Adrenal gland (tissue), 12 donors: Measurements from ENCODE around the gene IFNL3. TPM values are rescaled to one million over a fixed set of nuclear protein-coding genes. Genes with fewer than 3 reads are reported as not detected.
"Not testable (repeated sequence)": the region's sequence is repeated elsewhere in the genome, so short reads cannot be mapped to it uniquely, and the experiment has no call there.

ENCODE experiments used
- DNase-seq, 7 donors: peaks; one replicate each; pipeline ENCODE4 v3.0.0-alpha.2; 2019 to 2020
- H3K27ac ChIP-seq, 5 donors: fragments of 200-600 bp; sonication (generic) in 4 of 5; 1 replicate in 3 of 5; 2 replicates in 2 of 5; pipeline versions ENCODE4 v1.5.1 to v1.8.0; 2016 to 2020; ENCODE audit warnings: mild to moderate bottlenecking in 1 of 5
- H3K27me3 ChIP-seq: fragments of 200-600 bp; 2 replicates; pipeline ENCODE4 v1.8.0; 2021
- H3K36me3 ChIP-seq, 2 donors: fragments of 200-600 bp; replicated peaks in 1 of 2; 1 replicate in 1 of 2; 2 replicates in 1 of 2; pipeline versions ENCODE4 v1.5.1 to v1.8.0; 2018 to 2022
- H3K4me1 ChIP-seq, 2 donors: fragments of 200-600 bp; replicated peaks in 1 of 2; 1 replicate in 1 of 2; 2 replicates in 1 of 2; pipeline versions ENCODE4 v1.5.1 to v1.8.0; 2018 to 2021
- H3K4me3 ChIP-seq, 4 donors: fragments of 200-600 bp; sonication (generic) in 3 of 4; one replicate each; pipeline ENCODE4 v1.5.1; 2016 to 2018
- H3K9me3 ChIP-seq, 3 donors: fragments of 200-600 bp; sonication (generic) in 1 of 3; replicated peaks in 1 of 3; 1 replicate in 2 of 3; 2 replicates in 1 of 3; pipeline versions ENCODE4 v1.5.1 to v1.8.0; 2016 to 2021
- CTCF ChIP-seq, 6 experiments: fragments of 450-650 bp in 4 of 6; fragments of 200-600 bp in 2 of 6; sonication (generic) in 1 of 6; IDR thresholded peaks; 1 replicate in 5 of 6; 2 replicates in 1 of 6; pipeline versions ENCODE4 v1.5.1 to v1.8.0; 2016 to 2021; ENCODE audit warnings: antibody characterized with exemption in 6 of 6, mild to moderate bottlenecking in 2 of 6, moderate library complexity in 1 of 6
- POLR2A ChIP-seq, 2 donors: fragments of 450-650 bp; IDR thresholded peaks; one replicate each; pipeline ENCODE4 v1.6.1; 2017; ENCODE audit warnings: antibody characterized with exemption in 2 of 2, mild to moderate bottlenecking in 2 of 2, moderate library complexity in 1 of 2
- WGBS, 4 donors: extraction: QIAGEN DNeasy Blood & Tissue Kit in 2 of 4; methylation state at CpG; one replicate each; pipeline versions ENCODE4 v1.1.5 to v1.1.7; 2013 to 2017; 5-methylcytosine and 5-hydroxymethylcytosine counted together
- intact Hi-C, 2 donors: fragments of 100-400 bp; cut with DNase I; formaldehyde crosslinking; loops; one replicate each; pipeline versions ENCODE4 v1.14.1 to v1.15.0; 2022 to 2023
- polyA plus RNA-seq, 3 donors: library from polyadenylated mRNA; stranded (reverse); fragments of 200-250 nt in 2 of 3; fragments of 350-450 nt in 1 of 3; fragmentation: Illumina TruSeq in 1 of 3; extraction: RNeasy Lipid Tissue Mini Kit (QIAGEN cat#74804) in 1 of 3; gene quantifications; one replicate each; pipeline ENCODE4 v1.2.3, GENCODE V29; 2013 to 2014
- total RNA-seq, 9 donors: library from RNA; depleted of rRNA in 4 of 9; stranded (reverse); fragments of >200 nt in 4 of 9; fragments of 120-200 nt in 1 of 9; fragmentation: NEBNext Ultra II Directional in 1 of 9; extraction: Animal tissue kit (Norgen Biotek cat#: 25700) in 1 of 9; gene quantifications; one replicate each; pipeline versions ENCODE4 v1.1.0 to v1.2.4, GENCODE V29; 2013 to 2023
- donor health status: healthy with polysubstance abuse.
- donor health status: Bipolar disorder and iron deficiency.
- donor health status: DM: yes; HTN: yes; CAD: no.
- donor health status: DM: no; HTN: no; CAD: no.
- donor health status: DM: no; HTN: no; CAD: no.
- donor health status: DM: yes; HTN: yes; CAD: no.

The IFNL3 gene
- total and polyA plus RNA-seq, 12 donors, result not detected

GRCh38 chr19:39277598-39277997 is 32.8 kb upstream of the IFNL3 start:
- Histone ChIP-seq H3K27me3 (no peaks in the 10 kb centered on the region), H3K4me3 (no peak overlapping the region), H3K9me3 (no peaks in the 10 kb centered on the region), H3K36me3 (no peaks in the 10 kb centered on the region), H3K27ac (no peak overlapping the region), H3K4me1 (no peaks in the 10 kb centered on the region)
- DNase-seq, result no peak
- TF ChIP-seq POLR2A (IDR thresholded peaks at IDR 0.05) (no peak), CTCF (IDR thresholded peaks at IDR 0.05) (no peak)
- 75 to 80% (median 79%) methylated on average over 7 of the region's 7 CpGs for WGBS, 4 donors
- intact Hi-C loops, result no loop called here

DNA sequence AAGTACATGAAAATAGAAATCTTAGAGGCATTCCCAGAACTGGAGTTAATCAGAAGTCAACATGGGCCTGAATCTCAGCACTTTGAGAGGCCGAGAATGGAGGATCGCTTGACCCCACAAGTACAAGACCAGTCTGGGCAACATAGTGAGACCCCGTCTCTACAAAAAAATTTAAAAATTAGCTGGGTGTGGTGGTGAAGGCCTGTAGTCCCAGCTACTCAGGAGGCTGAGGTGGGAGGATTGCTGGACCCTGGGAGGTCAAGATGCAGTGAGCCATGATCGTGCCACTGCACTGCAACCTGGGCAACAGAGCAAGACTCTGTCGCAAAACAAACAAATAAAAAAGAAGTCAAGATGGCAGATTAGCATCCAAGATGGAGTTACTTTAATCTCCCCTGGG is 31.9 kb upstream of the IFNL3 start:
- no peaks in the 10 kb centered on the region for H3K4me1 ChIP-seq
- no peaks in the 10 kb centered on the region for H3K36me3 ChIP-seq
- no peaks in the 10 kb centered on the region for H3K27me3 ChIP-seq
- H3K4me3 ChIP-seq, result no peak overlapping the region
- intact Hi-C loops, result no loop called here
- WGBS, 4 donors, result 87 to 94% (median 92%) methylated on average over 5 of the region's 5 CpGs
- H3K27ac ChIP-seq, result no peak overlapping the region
- no peak for DNase-seq
- no peaks in the 10 kb centered on the region for H3K9me3 ChIP-seq
- TF ChIP-seq POLR2A (IDR thresholded peaks at IDR 0.05) (no peak), CTCF (IDR thresholded peaks at IDR 0.05) (no peak)

DNA sequence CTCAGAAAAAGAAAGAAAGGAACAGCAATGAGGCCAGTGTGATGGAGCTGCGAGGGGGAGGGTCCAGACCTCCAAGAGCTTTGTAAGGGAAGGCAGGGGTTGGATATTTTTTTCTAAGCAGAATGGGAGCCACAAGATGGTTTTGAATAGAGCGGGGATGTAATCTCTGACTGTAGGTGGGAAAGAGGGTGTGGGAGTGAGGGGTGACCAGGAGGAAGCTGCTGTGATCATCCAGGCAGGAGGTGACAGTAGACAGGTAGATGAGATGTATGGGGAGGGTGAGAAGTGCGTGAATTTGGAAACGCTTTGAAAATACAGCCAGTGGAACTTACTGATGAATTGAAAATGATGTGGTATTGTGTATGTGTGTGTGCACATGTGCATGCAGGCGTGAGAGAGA is 30.8 kb upstream of the IFNL3 start:
- 73 to 85% (median 81%) methylated on average over 5 of the region's 5 CpGs for WGBS, 4 donors
- H3K9me3 ChIP-seq, result no peaks in the 10 kb centered on the region
- no peaks in the 10 kb centered on the region for H3K27me3 ChIP-seq
- H3K4me1 ChIP-seq, result no peaks in the 10 kb centered on the region
- no peak overlapping the region for H3K4me3 ChIP-seq
- H3K27ac ChIP-seq, result no peak overlapping the region
- TF ChIP-seq POLR2A (IDR thresholded peaks at IDR 0.05) (no peak), CTCF (IDR thresholded peaks at IDR 0.05) (no peak)
- no peaks in the 10 kb centered on the region for H3K36me3 ChIP-seq
- intact Hi-C loops, result no loop called here
- DNase-seq, result no peak

- H3K27ac ChIP-seq, DNase-seq, H3K4me1 ChIP-seq, H3K36me3 ChIP-seq, H3K27me3 ChIP-seq, H3K9me3 ChIP-seq, intact Hi-C loops, H3K4me3 ChIP-seq: not testable (repeated sequence)
- WGBS, 4 donors, result 76 to 85% (median 77%) methylated on average over 5 of the region's 5 CpGs
These were observed 29.1 kb upstream of the IFNL3 start for GRCh38 chr19:39273859-39274258.

- DNase-seq, result no peak
- H3K27me3 ChIP-seq, result peaks cover 4% of the 10 kb centered on the region
- H3K9me3 ChIP-seq, result no peaks in the 10 kb centered on the region
- 68 to 75% (median 73%) methylated on average over 9 of the region's 9 CpGs for WGBS, 4 donors
- H3K36me3 ChIP-seq, result no peaks in the 10 kb centered on the region
- H3K27ac ChIP-seq, result no peak overlapping the region
- no peaks in the 10 kb centered on the region for H3K4me1 ChIP-seq
- intact Hi-C loops, result no loop called here
- H3K4me3 ChIP-seq, result no peak overlapping the region
- no peak for TF ChIP-seq POLR2A (IDR thresholded peaks at IDR 0.05)
- TF ChIP-seq CTCF (IDR thresholded peaks at IDR 0.05), result no peak
These were observed 25.4 kb upstream of the IFNL3 start for GRCh38 chr19:39270036-39270871.

- H3K36me3 ChIP-seq, H3K9me3 ChIP-seq, H3K4me3 ChIP-seq, H3K27ac ChIP-seq, H3K4me1 ChIP-seq, intact Hi-C loops, DNase-seq: not testable (repeated sequence)
- 65 to 76% (median 70%) methylated on average over 5 to 10 of the region's 10 CpGs for WGBS, 4 donors
- H3K27me3 ChIP-seq, result peaks cover 12% of the 10 kb centered on the region
These were observed 24.6 kb upstream of the IFNL3 start for GRCh38 chr19:39269369-39269768.

DNA sequence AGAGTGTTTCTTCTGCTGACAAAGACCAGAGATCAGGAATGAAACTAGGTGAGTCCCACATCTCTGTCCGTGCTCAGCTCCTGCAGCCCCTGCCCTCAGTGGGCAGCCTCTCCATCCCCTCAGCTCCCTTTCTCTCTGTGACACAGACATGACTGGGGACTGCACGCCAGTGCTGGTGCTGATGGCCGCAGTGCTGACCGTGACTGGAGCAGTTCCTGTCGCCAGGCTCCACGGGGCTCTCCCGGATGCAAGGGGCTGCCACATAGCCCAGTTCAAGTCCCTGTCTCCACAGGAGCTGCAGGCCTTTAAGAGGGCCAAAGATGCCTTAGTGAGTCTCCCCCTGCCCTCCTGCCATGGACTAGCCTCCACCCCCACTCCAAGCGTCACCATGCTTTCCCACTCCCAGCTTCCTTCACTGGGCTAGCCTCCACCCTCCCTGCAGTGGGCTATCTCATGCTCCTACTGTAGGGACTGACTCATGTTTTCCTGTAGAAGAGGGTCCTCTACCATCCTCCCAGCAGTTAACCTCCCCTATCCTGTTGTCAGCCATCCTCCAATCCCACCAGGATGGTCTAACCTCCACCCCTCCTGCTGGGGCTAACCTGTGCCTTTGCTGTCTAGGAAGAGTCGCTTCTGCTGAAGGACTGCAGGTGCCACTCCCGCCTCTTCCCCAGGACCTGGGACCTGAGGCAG is 23.9 kb upstream of the IFNL3 start:
- H3K4me3 ChIP-seq, intact Hi-C loops, H3K36me3 ChIP-seq, H3K9me3 ChIP-seq, H3K4me1 ChIP-seq, H3K27ac ChIP-seq, DNase-seq: not testable (repeated sequence)
- H3K27me3 ChIP-seq, result peaks cover 19% of the 10 kb centered on the region
- 79 to 85% (median 83%) methylated on average over 3 to 10 of the region's 10 CpGs for WGBS, 4 donors
